H1 (cell line): ENCODE data around the gene TEAD3. TPM values are rescaled to one million over a fixed set of nuclear protein-coding genes. Genes with fewer than 3 reads are reported as not detected.

Experiments
- CTCF ChIA-PET: fragments of 300-600 bp; sonication (Branson Sonifier 250); formaldehyde crosslinking; loops from one replicate; lab custom pipeline; 2021; ENCODE audit not compliant: partially characterized antibody; lab: Charles Lee
- POLR2A ChIA-PET: fragments of 300-600 bp; sonication (Branson Sonifier 250); formaldehyde crosslinking; loops from one replicate; lab custom pipeline; 2021; ENCODE audit warnings: inconsistent platforms; ENCODE audit not compliant: partially characterized antibody; lab: Charles Lee
- DNase-seq, 2 experiments: peaks; one replicate each; pipeline versions ENCODE4 v3.0.0 to v3.0.0-alpha.2; 2010 to 2022; ENCODE audit warnings: low spot score in 2 of 2, low read depth in 1 of 2, mixed read lengths in 1 of 2
- FAIRE-seq: peaks from 2 replicates; lab custom pipeline; 2011; peaks lifted over from hg19 to GRCh38; lab: Jason Lieb, UNC
- H2AFZ ChIP-seq: 2 replicates; pipeline ENCODE4 v1.8.1; 2012; ENCODE audit warnings: low read length, inconsistent platforms
- H2AK5ac ChIP-seq: 2 replicates; pipeline ENCODE4 v1.6.1; 2013; ENCODE audit warnings: low read depth, low read length
- H2BK120ac ChIP-seq: replicated peaks from 2 replicates; pipeline ENCODE3; 2013; ENCODE audit warnings: low read depth, low read length, inconsistent platforms
- H2BK12ac ChIP-seq: 2 replicates; pipeline ENCODE4 v1.6.1; 2013; ENCODE audit warnings: low read depth, low read length
- H2BK15ac ChIP-seq: 2 replicates; pipeline ENCODE4 v1.6.1; 2013; ENCODE audit warnings: low read length
- H2BK20ac ChIP-seq: 2 replicates; pipeline ENCODE4 v1.6.1; 2013; ENCODE audit warnings: low read length
- H2BK5ac ChIP-seq: 2 replicates; pipeline ENCODE4 v1.6.1; 2013; ENCODE audit warnings: low read depth, low read length
- H3K14ac ChIP-seq: 2 replicates; pipeline ENCODE4 v1.6.1; 2013; ENCODE audit warnings: inconsistent platforms; ENCODE audit not compliant: insufficient read length
- H3K18ac ChIP-seq: 2 replicates; pipeline ENCODE4 v1.6.1; 2013; ENCODE audit warnings: low read length; ENCODE audit errors: extremely low read depth
- H3K23ac ChIP-seq: 2 replicates; pipeline ENCODE4 v1.6.1; 2013; ENCODE audit warnings: inconsistent platforms; ENCODE audit not compliant: insufficient read length
- H3K23me2 ChIP-seq: 2 replicates; pipeline ENCODE4 v1.6.1; 2013; ENCODE audit warnings: low read depth, low read length
- H3K27ac ChIP-seq: 2 replicates; pipeline ENCODE4 v1.6.1; 2011; ENCODE audit warnings: low read depth, low read length, inconsistent platforms
- H3K27me3 ChIP-seq, 4 experiments: replicated peaks in 1 of 4; 1 replicate in 1 of 4; 2 replicates in 3 of 4; pipeline versions ENCODE4 v1.6.1 to v1.8.1; 2011 to 2013; ENCODE audit warnings: low read length in 3 of 4, mild to moderate bottlenecking in 3 of 4, inconsistent platforms in 2 of 4, mixed read lengths in 2 of 4, moderate library complexity in 1 of 4; ENCODE audit not compliant: control insufficient read depth in 3 of 4, insufficient read depth in 3 of 4; ENCODE audit errors: extremely low read depth in 1 of 4
- H3K36me3 ChIP-seq, 4 experiments: 2 replicates each; pipeline versions ENCODE4 v1.6.1 to v1.8.1; 2011 to 2013; ENCODE audit warnings: mild to moderate bottlenecking in 4 of 4, low read length in 3 of 4, moderate library complexity in 2 of 4, control low read depth in 1 of 4, inconsistent platforms in 1 of 4; ENCODE audit not compliant: insufficient read depth in 4 of 4, control insufficient read depth in 2 of 4
- H3K4ac ChIP-seq: replicated peaks from 2 replicates; pipeline ENCODE3; 2013; ENCODE audit warnings: low read length, low read depth, mixed read lengths, inconsistent platforms; ENCODE audit not compliant: insufficient read length
- H3K4me1 ChIP-seq, 4 experiments: replicated peaks in 1 of 4; 1 replicate in 1 of 4; 2 replicates in 3 of 4; pipeline versions ENCODE4 v1.6.1 to v1.8.1; 2011 to 2013; ENCODE audit warnings: low read length in 3 of 4, inconsistent platforms in 2 of 4, mixed read lengths in 1 of 4; ENCODE audit not compliant: insufficient read depth in 4 of 4, control insufficient read depth in 3 of 4
- H3K4me2 ChIP-seq, 2 experiments: 2 replicates each; pipeline versions ENCODE4 v1.6.1 to v1.8.1; 2011 to 2013; ENCODE audit warnings: low read depth in 2 of 2, low read length in 2 of 2, control low read depth in 1 of 2, inconsistent platforms in 1 of 2, mild to moderate bottlenecking in 1 of 2; ENCODE audit not compliant: insufficient read depth in 1 of 2
- H3K4me3 ChIP-seq, 4 experiments: fragments of 200-600, 300-600 bp in 1 of 4; sonication (generic), shearing (Covaris generic), sonication (Bioruptor Twin) in 1 of 4; 2 replicates each; pipeline versions ENCODE4 v1.5.1 to v1.8.1; 2011 to 2016; ENCODE audit warnings: low read length in 4 of 4, low read depth in 3 of 4, control low read depth in 2 of 4, inconsistent platforms in 2 of 4, mild to moderate bottlenecking in 2 of 4, mixed read lengths in 1 of 4, moderate library complexity in 1 of 4; ENCODE audit not compliant: insufficient read depth in 2 of 4; ENCODE audit errors: extremely low read depth in 1 of 4
- H3K56ac ChIP-seq: replicated peaks from 2 replicates; pipeline ENCODE3; 2013; ENCODE audit warnings: low read depth, mild to moderate bottlenecking, mixed read lengths, low read length, inconsistent platforms; ENCODE audit not compliant: insufficient read length
- H3K79me1 ChIP-seq: 2 replicates; pipeline ENCODE4 v1.6.1; 2013; ENCODE audit warnings: low read depth, low read length, control low read depth
- H3K79me2 ChIP-seq, 2 experiments: 2 replicates each; pipeline versions ENCODE4 v1.6.1 to v1.8.1; 2012 to 2013; ENCODE audit warnings: low read length in 2 of 2, mild to moderate bottlenecking in 2 of 2, inconsistent platforms in 1 of 2; ENCODE audit not compliant: insufficient read depth in 2 of 2, control insufficient read depth in 1 of 2
- H3K9ac ChIP-seq, 4 experiments: replicated peaks in 1 of 4; 1 replicate in 1 of 4; 2 replicates in 3 of 4; pipeline versions ENCODE4 v1.6.1 to v1.8.1; 2011 to 2013; ENCODE audit warnings: low read depth in 3 of 4, low read length in 3 of 4, control low read depth in 2 of 4, mild to moderate bottlenecking in 2 of 4, moderate library complexity in 2 of 4, inconsistent platforms in 1 of 4; ENCODE audit errors: extremely low read depth in 1 of 4
- H3K9me3 ChIP-seq, 2 experiments: 2 replicates each; pipeline versions ENCODE4 v1.6.1 to v1.8.1; 2012 to 2013; ENCODE audit warnings: mild to moderate bottlenecking in 2 of 2, moderate library complexity in 2 of 2, control low read depth in 1 of 2, inconsistent platforms in 1 of 2, low read depth in 1 of 2, low read length in 1 of 2, mixed read lengths in 1 of 2; ENCODE audit not compliant: insufficient read depth in 2 of 2
- H4K20me1 ChIP-seq, 2 experiments: replicated peaks in 1 of 2; 2 replicates each; pipeline versions ENCODE3 to v1.8.1; 2011 to 2013; ENCODE audit warnings: inconsistent platforms in 2 of 2, low read length in 2 of 2, mild to moderate bottlenecking in 1 of 2; ENCODE audit not compliant: insufficient read depth in 2 of 2, control insufficient read depth in 1 of 2
- H4K5ac ChIP-seq: 2 replicates; pipeline ENCODE4 v1.6.1; 2013; ENCODE audit warnings: low read length, low read depth, mixed read lengths, inconsistent platforms; ENCODE audit not compliant: insufficient read length
- H4K8ac ChIP-seq: 2 replicates; pipeline ENCODE4 v1.8.0; 2013; ENCODE audit warnings: mild to moderate bottlenecking, moderate library complexity, low read length, inconsistent platforms; ENCODE audit not compliant: insufficient read depth; ENCODE audit errors: extremely low read depth
- H4K91ac ChIP-seq: replicated peaks from 2 replicates; pipeline ENCODE3; 2013; ENCODE audit warnings: low read length, mixed read lengths, inconsistent platforms; ENCODE audit not compliant: insufficient read length
- BACH1 ChIP-seq: IDR thresholded peaks from 2 replicates; pipeline ENCODE4 v1.6.1; 2012; ENCODE audit warnings: low read length, improper control_type of control experiment
- CBX8 ChIP-seq: fragments of 300-800, 300-1000 bp; sonication (generic); IDR thresholded peaks from 2 replicates; pipeline ENCODE4 v1.7.1; 2016; ENCODE audit warnings: low read depth, low read length, borderline replicate concordance
- CHD1 ChIP-seq: IDR thresholded peaks from 2 replicates; pipeline ENCODE4 v1.6.1; 2012; ENCODE audit warnings: low read depth, low read length, improper control_type of control experiment
- EP300 ChIP-seq, 2 experiments: IDR thresholded peaks; 1 replicate in 1 of 2; 2 replicates in 1 of 2; pipeline ENCODE4 v1.6.1; 2011 to 2012; ENCODE audit warnings: low read depth in 2 of 2, low read length in 2 of 2, mild to moderate bottlenecking in 2 of 2, borderline replicate concordance in 1 of 2, inconsistent platforms in 1 of 2, moderate library complexity in 1 of 2
- EZH2 ChIP-seq: fragments of 200-600 bp; sonication (generic); IDR thresholded peaks from 2 replicates; pipeline ENCODE4 v1.7.1; 2012; ENCODE audit warnings: low read depth, mild to moderate bottlenecking, moderate library complexity, low read length, inconsistent platforms; ENCODE audit not compliant: severe bottlenecking
- GTF2F1 ChIP-seq: IDR thresholded peaks from 2 replicates; pipeline ENCODE4 v1.6.1; 2012; ENCODE audit warnings: low read depth, low read length, improper control_type of control experiment, borderline replicate concordance
- MAFK ChIP-seq: IDR thresholded peaks from 2 replicates; pipeline ENCODE4 v1.6.1; 2012; ENCODE audit warnings: low read depth, mild to moderate bottlenecking, improper control_type of control experiment, low read length
- PHF8 ChIP-seq: fragments of 200-600 bp; sonication (generic); conservative IDR thresholded peaks from 2 replicates; pipeline ENCODE4 v1.7.1; 2012; ENCODE audit warnings: low read depth, mild to moderate bottlenecking, inconsistent platforms, low read length, moderate library complexity
- SIRT6 ChIP-seq: IDR thresholded peaks from one replicate; pipeline ENCODE4 v1.7.1; 2012; ENCODE audit warnings: low read length, inconsistent platforms
- SRF ChIP-seq: IDR thresholded peaks from 2 replicates; pipeline ENCODE4 v1.6.1; 2011; ENCODE audit warnings: mild to moderate bottlenecking, low read depth, low read length, moderate library complexity
- SUZ12 ChIP-seq: fragments of 200-600 bp; sonication (generic); IDR thresholded peaks from 2 replicates; pipeline ENCODE4 v1.6.1; 2012; ENCODE audit warnings: mild to moderate bottlenecking, inconsistent platforms, low read length, moderate library complexity, mixed read lengths
- TBP ChIP-seq: IDR thresholded peaks from 2 replicates; pipeline ENCODE4 v1.6.1; 2011; ENCODE audit warnings: low read depth, low read length, improper control_type of control experiment
- TCF12 ChIP-seq: IDR thresholded peaks from 2 replicates; pipeline ENCODE4 v1.6.1; 2011; ENCODE audit warnings: low read depth, mild to moderate bottlenecking, low read length
- WGBS, 2 experiments: shearing (Covaris generic) in 1 of 2; methylation state at CpG; one replicate each; pipeline versions ENCODE4 v1.1.6 to v1.1.7; 2013 to 2015; ENCODE audit warnings: low lambda C conversion rate in 2 of 2, mixed read lengths in 2 of 2, inconsistent platforms in 1 of 2, low coverage in 1 of 2, missing lambda C conversion rate in 1 of 2; ENCODE audit not compliant: insufficient replicate concordance in 2 of 2, insufficient coverage in 1 of 2, insufficient read length in 1 of 2; ENCODE audit errors: extremely low coverage in 1 of 2, missing lambda C conversion rate in 1 of 2; 5-methylcytosine and 5-hydroxymethylcytosine counted together
- polyA plus RNA-seq, 7 experiments: library from polyadenylated mRNA; depleted of rRNA in 3 of 7; stranded (reverse) in 5 of 7; unstranded in 2 of 7; fragments of >200 nt in 5 of 7; fragments of 200-250 nt in 2 of 7; gene quantifications; 1 replicate in 5 of 7; 2 replicates in 1 of 7; 4 replicates in 1 of 7; pipeline versions ENCODE4 v1.2.1 to v1.2.3, GENCODE V29; 2011 to 2013; ENCODE audit warnings: missing spikeins in 2 of 7, mixed read lengths in 2 of 7
- total RNA-seq: library from RNA; stranded (reverse); fragmentation: NEBNext Ultra II Directional; extraction: Animal tissue kit (Norgen Biotek cat#: 25700); gene quantifications from 2 replicates; pipeline ENCODE4 v1.2.1, GENCODE V29; 2021
- TF ChIP-seq, protein P1 (sequence below): IDR thresholded peaks from 2 replicates; pipeline ENCODE4 v1.6.1; 2011; ENCODE audit warnings: low read length, improper control_type of control experiment

Gene TEAD3
- total and polyA plus RNA-seq, 2 of the 8 experiments (the other 6 are each of a cell fraction or from before 2014, with no cell fraction given), result 20.1 to 28.7 TPM

DNA sequence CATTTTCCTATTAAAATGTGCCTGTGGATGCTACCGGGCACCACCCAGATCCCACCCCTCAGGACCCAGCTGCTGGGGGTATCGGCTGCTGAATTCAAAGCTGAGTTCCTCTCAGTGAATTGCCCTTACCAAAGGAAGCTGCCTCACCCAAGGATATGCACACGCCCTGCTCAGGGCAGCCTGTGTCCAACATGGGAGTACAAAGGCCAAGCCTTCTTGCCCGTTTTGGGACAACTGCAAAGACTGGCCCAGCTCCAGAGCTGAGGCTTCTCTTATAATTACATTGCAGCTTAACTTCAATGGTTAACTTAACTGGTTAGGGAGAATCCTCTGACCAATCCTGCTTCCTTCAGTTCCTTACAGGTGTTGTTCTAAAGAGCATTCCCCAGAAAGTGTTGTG is 64.6 kb downstream of the TEAD3 start:
- Histone ChIP-seq H4K8ac (no peak overlapping the region), H3K56ac (no peak overlapping the region), H3K4me2 (no peak overlapping the region), H4K91ac (no peak overlapping the region), H2BK20ac (no peak overlapping the region), H3K27ac (no peak overlapping the region), H3K9ac (no peak overlapping the region), H3K9me3 (no peaks in the 10 kb centered on the region), H2BK12ac (no peak overlapping the region), H3K36me3 (no peaks in the 10 kb centered on the region), H2BK5ac (no peak overlapping the region), H3K4ac (no peak overlapping the region), H2AFZ (no peak overlapping the region), H3K14ac (no peak overlapping the region), H2BK15ac (no peak overlapping the region), H3K4me3 (no peak overlapping the region), H3K4me1 (peaks cover 6 to 14% (median 12%) of the 10 kb centered on the region in 4 experiments; a peak in 6 of 7 replicates), H3K23ac (no peak overlapping the region), H3K23me2 (no peaks in the 10 kb centered on the region), H2AK5ac (no peak overlapping the region), H3K79me2 (no peaks in the 10 kb centered on the region), H3K79me1 (no peaks in the 10 kb centered on the region), H3K27me3 (no peaks in the 10 kb centered on the region), H4K20me1 (no peaks in the 10 kb centered on the region), H4K5ac (no peak overlapping the region), H2BK120ac (no peak overlapping the region), H3K18ac (no peak overlapping the region)
- WGBS, 2 experiments, result 96% methylated on average over 4 of the region's 4 CpGs; no CpG with 5 or more reads in 1 of the 2 experiments
- DNase-seq (no peak), FAIRE-seq (no peak)
- ChIA-PET CTCF (interaction anchor here (0.7 to 15.8 kb wide), 4 partner anchors 12 to 34 kb away, joined by 3 to 138 read pairs (median 4); no protein-coding TSS in a partner anchor), POLR2A (interaction anchor here (0.6 to 0.9 kb wide), 2 partner anchors 9 to 42 kb away, joined by 3 read pairs; no protein-coding TSS in a partner anchor)
- TF ChIP-seq MAFK (no peak), TBP (no peak), TCF12 (no peak), EP300 (IDR thresholded peaks at IDR 0.05; ENCODE audit: borderline replicate concordance in 1 of 2, low read depth in 2 of 2, low read length in 2 of 2) (no peak), EZH2 (no peak), CBX8 (no peak), PHF8 (no peak), CHD1 (no peak), BACH1 (no peak), SIRT6 (no peak), SUZ12 (no peak), SRF (no peak), GTF2F1 (no peak)
- TF ChIP-seq, protein P1, sequence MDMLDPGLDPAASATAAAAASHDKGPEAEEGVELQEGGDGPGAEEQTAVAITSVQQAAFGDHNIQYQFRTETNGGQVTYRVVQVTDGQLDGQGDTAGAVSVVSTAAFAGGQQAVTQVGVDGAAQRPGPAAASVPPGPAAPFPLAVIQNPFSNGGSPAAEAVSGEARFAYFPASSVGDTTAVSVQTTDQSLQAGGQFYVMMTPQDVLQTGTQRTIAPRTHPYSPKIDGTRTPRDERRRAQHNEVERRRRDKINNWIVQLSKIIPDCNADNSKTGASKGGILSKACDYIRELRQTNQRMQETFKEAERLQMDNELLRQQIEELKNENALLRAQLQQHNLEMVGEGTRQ, result no peak
